Measurements from ENCODE around the gene GMEB2. TPM values are rescaled to one million over a fixed set of nuclear protein-coding genes. Genes with fewer than 3 reads are reported as not detected.

The GMEB2 gene
- total RNA-seq, 1 experiment from 2014 or later = 19.6 TPM

- Mint-ChIP-seq H3K9me3 (ENCODE audit: unreplicated experiment) (no peaks in the 10 kb centered on the region), H3K4me3 (ENCODE audit: unreplicated experiment) (no peak overlapping the region), H3K36me3 (ENCODE audit: insufficient read depth, unreplicated experiment) (peaks cover 18% of the 10 kb centered on the region), H3K27ac (ENCODE audit: low read depth, unreplicated experiment) (no peak overlapping the region), H3K4me1 (ENCODE audit: insufficient read depth, unreplicated experiment) (no peaks in the 10 kb centered on the region), H3K27me3 (ENCODE audit: insufficient read depth, unreplicated experiment) (no peaks in the 10 kb centered on the region)
- no peak for DNase-seq (ENCODE audit: unreplicated experiment)
- ChIA-PET POLR2A (no interaction called here), CTCF (interaction anchor here (1.2 kb wide), 1 partner anchor 73 kb away, joined by 3 read pairs; no protein-coding TSS in a partner anchor)
- no TSS peak for BruUV-seq (replicated peaks)
- TF ChIP-seq, protein P1, sequence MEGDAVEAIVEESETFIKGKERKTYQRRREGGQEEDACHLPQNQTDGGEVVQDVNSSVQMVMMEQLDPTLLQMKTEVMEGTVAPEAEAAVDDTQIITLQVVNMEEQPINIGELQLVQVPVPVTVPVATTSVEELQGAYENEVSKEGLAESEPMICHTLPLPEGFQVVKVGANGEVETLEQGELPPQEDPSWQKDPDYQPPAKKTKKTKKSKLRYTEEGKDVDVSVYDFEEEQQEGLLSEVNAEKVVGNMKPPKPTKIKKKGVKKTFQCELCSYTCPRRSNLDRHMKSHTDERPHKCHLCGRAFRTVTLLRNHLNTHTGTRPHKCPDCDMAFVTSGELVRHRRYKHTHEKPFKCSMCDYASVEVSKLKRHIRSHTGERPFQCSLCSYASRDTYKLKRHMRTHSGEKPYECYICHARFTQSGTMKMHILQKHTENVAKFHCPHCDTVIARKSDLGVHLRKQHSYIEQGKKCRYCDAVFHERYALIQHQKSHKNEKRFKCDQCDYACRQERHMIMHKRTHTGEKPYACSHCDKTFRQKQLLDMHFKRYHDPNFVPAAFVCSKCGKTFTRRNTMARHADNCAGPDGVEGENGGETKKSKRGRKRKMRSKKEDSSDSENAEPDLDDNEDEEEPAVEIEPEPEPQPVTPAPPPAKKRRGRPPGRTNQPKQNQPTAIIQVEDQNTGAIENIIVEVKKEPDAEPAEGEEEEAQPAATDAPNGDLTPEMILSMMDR (IDR thresholded peaks at IDR 0.05; ENCODE audit: unreplicated experiment) = no peak
- intact Hi-C loops (cut with micrococcal nuclease) = no loop called here
Observed at GRCh38 chr20:63612276-63612931, 14.5 kb downstream of the GMEB2 start.

DNA sequence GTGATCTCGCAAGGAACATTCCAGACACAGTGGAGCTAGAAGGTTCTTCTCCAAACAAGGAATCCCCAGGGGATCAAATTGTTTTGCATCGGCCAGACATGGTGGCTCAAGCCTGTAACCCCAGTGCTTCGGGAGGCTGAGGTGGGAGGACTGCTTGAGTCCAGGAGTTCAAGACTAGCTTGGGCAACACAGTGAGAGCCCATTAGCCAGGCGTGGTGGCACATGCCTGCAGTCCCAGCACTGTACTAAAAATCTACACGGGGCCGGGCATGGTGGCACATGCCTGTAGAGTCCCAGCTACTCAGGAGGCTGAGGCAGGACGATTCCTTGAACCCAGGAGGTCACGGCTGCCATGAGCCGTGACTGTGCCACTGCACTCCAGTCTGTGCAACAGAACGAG is 15.3 kb downstream of the GMEB2 start:
- H3K9me3 Mint-ChIP-seq (ENCODE audit: unreplicated experiment) = no peaks in the 10 kb centered on the region
- TF ChIP-seq, protein P1 (IDR thresholded peaks at IDR 0.05; ENCODE audit: unreplicated experiment) = no peak
- no peak for DNase-seq (ENCODE audit: unreplicated experiment)
- H3K4me3 Mint-ChIP-seq (ENCODE audit: unreplicated experiment) = no peak overlapping the region
- CTCF ChIA-PET = interaction anchor here (0.7 to 1.2 kb wide), 2 partner anchors 72 to 74 kb away, joined by 3 read pairs; partner anchors contain the start of gene PTK6
- POLR2A ChIA-PET = no interaction called here
- BruUV-seq (replicated peaks) = no TSS peak
- H3K4me1 Mint-ChIP-seq (ENCODE audit: insufficient read depth, unreplicated experiment) = no peaks in the 10 kb centered on the region
- peaks cover 18% of the 10 kb centered on the region for H3K36me3 Mint-ChIP-seq (ENCODE audit: insufficient read depth, unreplicated experiment)
- no peak overlapping the region for H3K27ac Mint-ChIP-seq (ENCODE audit: low read depth, unreplicated experiment)
- H3K27me3 Mint-ChIP-seq (ENCODE audit: insufficient read depth, unreplicated experiment) = no peaks in the 10 kb centered on the region
- intact Hi-C loops (cut with micrococcal nuclease) = no loop called here

DNA sequence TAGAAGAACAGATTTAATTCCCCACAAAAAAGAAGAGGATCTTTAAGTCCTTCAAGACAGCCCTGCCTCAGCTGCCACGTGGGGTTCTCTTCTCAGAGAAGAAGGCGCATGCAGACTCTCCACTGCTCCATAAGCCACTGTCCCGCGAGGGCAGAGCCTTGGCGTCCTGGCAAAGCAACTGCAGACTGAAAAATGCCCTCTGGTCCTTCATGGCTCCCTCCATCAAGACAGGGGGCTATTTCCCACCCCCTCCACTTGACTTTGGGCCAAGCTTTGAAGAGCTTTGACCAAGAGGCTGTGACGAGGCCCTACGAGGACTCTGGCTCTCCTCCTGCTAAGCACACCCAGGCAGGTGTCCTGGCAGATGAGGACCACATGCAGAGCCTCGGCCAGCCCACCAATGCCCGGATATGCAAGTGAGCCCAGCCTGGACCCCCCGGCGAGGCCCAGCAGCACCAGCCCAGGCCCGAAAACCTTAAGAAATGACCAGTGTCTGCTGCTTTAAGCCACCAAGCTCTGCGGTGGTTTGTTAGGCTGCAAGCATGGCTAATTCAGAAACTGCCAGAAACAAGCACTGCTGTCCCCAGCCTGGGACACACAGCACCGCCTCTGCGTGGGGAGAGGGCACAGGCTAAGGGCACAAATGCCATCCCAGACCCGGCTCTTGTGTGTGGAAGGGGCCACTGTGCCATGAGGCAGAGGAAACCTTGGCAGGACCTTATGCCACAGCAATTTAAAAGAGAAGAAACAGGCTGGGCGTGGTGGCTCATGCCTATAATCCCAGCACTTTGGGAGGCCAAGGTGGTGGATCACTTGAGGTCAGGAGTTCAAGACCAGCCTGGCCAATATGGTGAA is 16.1 kb downstream of the GMEB2 start:
- BruUV-seq (replicated peaks) = no TSS peak
- intact Hi-C loops (cut with micrococcal nuclease) = no loop called here
- no peak for DNase-seq (ENCODE audit: unreplicated experiment)
- no peak overlapping the region for H3K27ac Mint-ChIP-seq (ENCODE audit: low read depth, unreplicated experiment)
- no peaks in the 10 kb centered on the region for H3K27me3 Mint-ChIP-seq (ENCODE audit: insufficient read depth, unreplicated experiment)
- TF ChIP-seq, protein P1 (IDR thresholded peaks at IDR 0.05; ENCODE audit: unreplicated experiment) = no peak
- CTCF ChIA-PET = no interaction called here
- peaks cover 18% of the 10 kb centered on the region for H3K36me3 Mint-ChIP-seq (ENCODE audit: insufficient read depth, unreplicated experiment)
- POLR2A ChIA-PET = no interaction called here
- no peak overlapping the region for H3K4me3 Mint-ChIP-seq (ENCODE audit: unreplicated experiment)
- H3K4me1 Mint-ChIP-seq (ENCODE audit: insufficient read depth, unreplicated experiment) = no peaks in the 10 kb centered on the region
- no peaks in the 10 kb centered on the region for H3K9me3 Mint-ChIP-seq (ENCODE audit: unreplicated experiment)

GRCh38 chr20:63606686-63607085 is 20.2 kb downstream of the GMEB2 start:
- no TSS peak for BruUV-seq (replicated peaks)
- TF ChIP-seq, protein P1 (IDR thresholded peaks at IDR 0.05; ENCODE audit: unreplicated experiment) = no peak
- CTCF ChIA-PET = no interaction called here
- DNase-seq (ENCODE audit: unreplicated experiment) = no peak
- Mint-ChIP-seq H3K27me3 (ENCODE audit: insufficient read depth, unreplicated experiment) (no peaks in the 10 kb centered on the region), H3K9me3 (ENCODE audit: unreplicated experiment) (no peaks in the 10 kb centered on the region), H3K4me3 (ENCODE audit: unreplicated experiment) (no peak overlapping the region), H3K27ac (ENCODE audit: low read depth, unreplicated experiment) (no peak overlapping the region), H3K36me3 (ENCODE audit: insufficient read depth, unreplicated experiment) (peaks cover 29% of the 10 kb centered on the region), H3K4me1 (ENCODE audit: insufficient read depth, unreplicated experiment) (no peaks in the 10 kb centered on the region)
- intact Hi-C loops (cut with micrococcal nuclease) = no loop called here
- POLR2A ChIA-PET = no interaction called here
